ENCODE results near the gene EPHB4.

DNA sequence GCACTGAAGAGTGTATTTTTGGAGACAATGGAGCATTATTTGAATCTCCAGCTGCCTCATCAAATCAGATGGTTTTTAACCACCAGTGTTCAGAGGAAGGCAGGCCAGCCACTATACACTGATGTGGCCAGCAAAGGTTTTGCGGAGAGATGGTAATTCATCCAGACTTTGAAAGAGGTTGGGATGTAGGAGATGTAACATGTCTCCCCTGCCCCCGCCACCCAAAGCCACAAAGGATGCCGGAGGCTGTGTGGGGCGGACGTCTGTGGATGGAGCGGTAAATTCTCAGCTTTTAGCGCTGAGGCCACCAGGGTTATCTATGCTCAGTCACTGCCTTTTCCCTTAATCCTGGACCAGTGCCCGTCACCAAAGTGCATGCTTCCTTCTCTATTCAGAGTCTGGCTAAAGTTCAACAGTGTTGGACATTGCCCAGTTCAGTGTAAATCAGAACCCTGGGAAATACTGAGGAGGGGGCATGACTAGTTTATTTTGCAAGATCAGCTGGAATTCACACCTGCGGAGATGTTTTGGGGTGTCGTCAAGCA, 36.2 kb upstream of the EPHB4 start:
- TF ChIP-seq, protein P1, sequence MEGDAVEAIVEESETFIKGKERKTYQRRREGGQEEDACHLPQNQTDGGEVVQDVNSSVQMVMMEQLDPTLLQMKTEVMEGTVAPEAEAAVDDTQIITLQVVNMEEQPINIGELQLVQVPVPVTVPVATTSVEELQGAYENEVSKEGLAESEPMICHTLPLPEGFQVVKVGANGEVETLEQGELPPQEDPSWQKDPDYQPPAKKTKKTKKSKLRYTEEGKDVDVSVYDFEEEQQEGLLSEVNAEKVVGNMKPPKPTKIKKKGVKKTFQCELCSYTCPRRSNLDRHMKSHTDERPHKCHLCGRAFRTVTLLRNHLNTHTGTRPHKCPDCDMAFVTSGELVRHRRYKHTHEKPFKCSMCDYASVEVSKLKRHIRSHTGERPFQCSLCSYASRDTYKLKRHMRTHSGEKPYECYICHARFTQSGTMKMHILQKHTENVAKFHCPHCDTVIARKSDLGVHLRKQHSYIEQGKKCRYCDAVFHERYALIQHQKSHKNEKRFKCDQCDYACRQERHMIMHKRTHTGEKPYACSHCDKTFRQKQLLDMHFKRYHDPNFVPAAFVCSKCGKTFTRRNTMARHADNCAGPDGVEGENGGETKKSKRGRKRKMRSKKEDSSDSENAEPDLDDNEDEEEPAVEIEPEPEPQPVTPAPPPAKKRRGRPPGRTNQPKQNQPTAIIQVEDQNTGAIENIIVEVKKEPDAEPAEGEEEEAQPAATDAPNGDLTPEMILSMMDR (IDR thresholded peaks at IDR 0.05) = no peak
- TF ChIP-seq POLR2A (IDR thresholded peaks at IDR 0.05; ENCODE audit: low read depth) = no peak
- TF ChIP-seq POLR2AphosphoS5 (IDR thresholded peaks at IDR 0.05) = no peak
- no peak for TF ChIP-seq EP300 (IDR thresholded peaks at IDR 0.05)

Data from esophagus muscularis mucosa (tissue), 4 donors.